HL-60 (cell line): ENCODE data around the gene IZUMO2.

Experiments used
- DNase-seq, 2 experiments: peaks; one replicate each; pipeline ENCODE4 v3.0.0-alpha.2; 2010 to 2020; ENCODE audit warnings: low read depth in 1 of 2, low spot score in 1 of 2
- H3K27ac ChIP-seq: fragments of 250-450 bp; sonication (Bioruptor Pico); replicated peaks from 2 replicates; pipeline ENCODE4 v1.5.1; 2020; ENCODE audit warnings: mild to moderate bottlenecking, moderate library complexity
- H3K27me3 ChIP-seq: fragments of 250-450 bp; sonication (Bioruptor Pico); 2 replicates; pipeline ENCODE4 v1.5.1; 2021; ENCODE audit warnings: mild to moderate bottlenecking, moderate library complexity; ENCODE audit not compliant: insufficient read depth, poor library complexity, severe bottlenecking
- H3K4me3 ChIP-seq: replicated peaks from 2 replicates; pipeline ENCODE4 v1.5.1; 2011; ENCODE audit warnings: mild to moderate bottlenecking, control low read depth, low read length; ENCODE audit not compliant: insufficient read depth
- GABPA ChIP-seq: IDR thresholded peaks from 2 replicates; pipeline ENCODE4 v1.6.1; 2012; ENCODE audit warnings: low read depth
- POLR2AphosphoS5 ChIP-seq: IDR thresholded peaks from 2 replicates; pipeline ENCODE4 v1.6.1; 2012; ENCODE audit warnings: low read depth
- SPI1 ChIP-seq: IDR thresholded peaks from 2 replicates; pipeline ENCODE4 v1.6.1; 2012; ENCODE audit warnings: low read depth, mild to moderate bottlenecking, borderline replicate concordance
- long read RNA-seq: library from polyadenylated mRNA; unstranded; transcript quantifications from one replicate; pipeline ENCODE4 v2.0.0, GENCODE V29; 2020
- TF ChIP-seq, protein P1 (sequence below): IDR thresholded peaks from one replicate; pipeline ENCODE4 v1.5.1; 2011; ENCODE audit warnings: low read length, control low read depth, inconsistent platforms; ENCODE audit not compliant: insufficient read depth
- TF ChIP-seq, protein P2 (sequence below): IDR thresholded peaks from 2 replicates; pipeline ENCODE4 v1.6.1; 2012; ENCODE audit warnings: low read depth; ENCODE audit not compliant: insufficient replicate concordance

IZUMO2 gene
- long read RNA-seq = 0 reads

DNA sequence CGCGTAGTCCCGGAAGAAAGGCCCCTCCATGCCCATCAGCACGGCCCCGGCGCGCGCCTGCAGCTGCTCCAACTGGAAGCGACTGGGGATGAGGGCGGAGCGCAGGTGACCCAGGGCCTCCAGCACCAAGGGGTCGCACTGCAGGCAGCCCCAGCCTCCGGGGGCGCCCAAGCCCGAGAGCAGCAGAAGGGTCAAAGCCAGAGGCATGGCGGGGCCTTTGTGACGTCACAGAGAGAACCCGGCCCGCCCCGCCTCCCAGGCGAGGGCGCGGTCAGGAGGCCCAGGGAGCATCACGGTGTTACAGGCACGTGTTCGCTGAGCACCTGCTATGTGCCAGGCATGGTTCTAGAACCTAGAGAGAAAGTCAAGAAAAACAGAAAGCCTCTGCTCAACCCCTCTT lies at the start of gene IZUMO2:
IZUMO2 (minus strand) TSS at position 294 of the 400 bp plus-strand sequence; CDS start at position 207, 87 bp downstream.
- TF ChIP-seq GABPA (no peak), SPI1 (no peak), POLR2AphosphoS5 (no peak)
- TF ChIP-seq, protein P1, sequence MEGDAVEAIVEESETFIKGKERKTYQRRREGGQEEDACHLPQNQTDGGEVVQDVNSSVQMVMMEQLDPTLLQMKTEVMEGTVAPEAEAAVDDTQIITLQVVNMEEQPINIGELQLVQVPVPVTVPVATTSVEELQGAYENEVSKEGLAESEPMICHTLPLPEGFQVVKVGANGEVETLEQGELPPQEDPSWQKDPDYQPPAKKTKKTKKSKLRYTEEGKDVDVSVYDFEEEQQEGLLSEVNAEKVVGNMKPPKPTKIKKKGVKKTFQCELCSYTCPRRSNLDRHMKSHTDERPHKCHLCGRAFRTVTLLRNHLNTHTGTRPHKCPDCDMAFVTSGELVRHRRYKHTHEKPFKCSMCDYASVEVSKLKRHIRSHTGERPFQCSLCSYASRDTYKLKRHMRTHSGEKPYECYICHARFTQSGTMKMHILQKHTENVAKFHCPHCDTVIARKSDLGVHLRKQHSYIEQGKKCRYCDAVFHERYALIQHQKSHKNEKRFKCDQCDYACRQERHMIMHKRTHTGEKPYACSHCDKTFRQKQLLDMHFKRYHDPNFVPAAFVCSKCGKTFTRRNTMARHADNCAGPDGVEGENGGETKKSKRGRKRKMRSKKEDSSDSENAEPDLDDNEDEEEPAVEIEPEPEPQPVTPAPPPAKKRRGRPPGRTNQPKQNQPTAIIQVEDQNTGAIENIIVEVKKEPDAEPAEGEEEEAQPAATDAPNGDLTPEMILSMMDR = no peak
- TF ChIP-seq, protein P2, sequence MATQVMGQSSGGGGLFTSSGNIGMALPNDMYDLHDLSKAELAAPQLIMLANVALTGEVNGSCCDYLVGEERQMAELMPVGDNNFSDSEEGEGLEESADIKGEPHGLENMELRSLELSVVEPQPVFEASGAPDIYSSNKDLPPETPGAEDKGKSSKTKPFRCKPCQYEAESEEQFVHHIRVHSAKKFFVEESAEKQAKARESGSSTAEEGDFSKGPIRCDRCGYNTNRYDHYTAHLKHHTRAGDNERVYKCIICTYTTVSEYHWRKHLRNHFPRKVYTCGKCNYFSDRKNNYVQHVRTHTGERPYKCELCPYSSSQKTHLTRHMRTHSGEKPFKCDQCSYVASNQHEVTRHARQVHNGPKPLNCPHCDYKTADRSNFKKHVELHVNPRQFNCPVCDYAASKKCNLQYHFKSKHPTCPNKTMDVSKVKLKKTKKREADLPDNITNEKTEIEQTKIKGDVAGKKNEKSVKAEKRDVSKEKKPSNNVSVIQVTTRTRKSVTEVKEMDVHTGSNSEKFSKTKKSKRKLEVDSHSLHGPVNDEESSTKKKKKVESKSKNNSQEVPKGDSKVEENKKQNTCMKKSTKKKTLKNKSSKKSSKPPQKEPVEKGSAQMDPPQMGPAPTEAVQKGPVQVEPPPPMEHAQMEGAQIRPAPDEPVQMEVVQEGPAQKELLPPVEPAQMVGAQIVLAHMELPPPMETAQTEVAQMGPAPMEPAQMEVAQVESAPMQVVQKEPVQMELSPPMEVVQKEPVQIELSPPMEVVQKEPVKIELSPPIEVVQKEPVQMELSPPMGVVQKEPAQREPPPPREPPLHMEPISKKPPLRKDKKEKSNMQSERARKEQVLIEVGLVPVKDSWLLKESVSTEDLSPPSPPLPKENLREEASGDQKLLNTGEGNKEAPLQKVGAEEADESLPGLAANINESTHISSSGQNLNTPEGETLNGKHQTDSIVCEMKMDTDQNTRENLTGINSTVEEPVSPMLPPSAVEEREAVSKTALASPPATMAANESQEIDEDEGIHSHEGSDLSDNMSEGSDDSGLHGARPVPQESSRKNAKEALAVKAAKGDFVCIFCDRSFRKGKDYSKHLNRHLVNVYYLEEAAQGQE = no peak
- no peak for DNase-seq
- H3K27ac ChIP-seq = no peak within 1 kb of the TSS
- no peak within 1 kb of the TSS for H3K4me3 ChIP-seq
- H3K27me3 ChIP-seq = no peaks in the 10 kb centered on the region

DNA sequence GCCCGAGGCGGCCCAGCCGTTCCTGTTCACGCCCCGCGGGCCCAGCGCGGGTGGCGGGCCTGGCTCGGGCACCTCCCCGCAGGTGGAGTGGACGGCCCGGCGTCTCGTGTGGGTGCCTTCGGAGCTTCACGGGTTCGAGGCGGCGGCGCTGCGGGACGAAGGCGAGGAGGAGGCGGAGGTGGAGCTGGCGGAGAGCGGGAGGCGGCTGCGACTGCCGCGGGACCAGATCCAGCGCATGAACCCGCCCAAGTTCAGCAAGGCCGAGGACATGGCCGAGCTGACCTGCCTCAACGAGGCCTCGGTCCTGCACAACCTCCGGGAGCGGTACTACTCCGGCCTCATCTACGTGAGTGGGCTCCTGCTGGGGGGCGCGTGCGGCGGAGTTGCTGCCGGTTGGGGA lies 47.3 kb upstream of the IZUMO2 start:
- no peak overlapping the region for H3K4me3 ChIP-seq
- TF ChIP-seq, protein P1 = no peak
- TF ChIP-seq, protein P2 = no peak
- no peak for TF ChIP-seq GABPA
- no peak for TF ChIP-seq POLR2AphosphoS5
- TF ChIP-seq SPI1 = no peak
- no peak for DNase-seq
- H3K27ac ChIP-seq = no peak overlapping the region
- no peaks in the 10 kb centered on the region for H3K27me3 ChIP-seq

DNA sequence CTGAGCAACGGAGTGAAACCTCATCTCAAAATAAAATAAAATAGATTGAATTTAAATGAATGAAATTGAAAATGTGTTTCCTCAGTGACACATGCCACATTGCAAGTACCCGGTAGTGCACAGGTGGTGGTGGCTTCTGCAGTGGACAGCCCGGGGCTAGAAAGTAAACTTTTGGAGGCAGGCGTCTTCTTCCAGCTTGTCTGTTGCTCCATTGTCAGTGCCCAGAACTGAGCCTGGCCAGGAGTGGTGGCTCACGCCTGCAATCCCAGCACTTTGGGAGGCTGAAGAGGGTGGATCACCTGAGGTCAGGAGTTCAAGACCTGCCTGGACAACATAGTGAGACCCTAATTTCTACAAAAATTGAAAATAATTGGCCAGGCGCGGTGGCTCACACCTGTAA lies 46.0 kb upstream of the IZUMO2 start:
- Histone ChIP-seq H3K4me3 (no peak overlapping the region), H3K27me3 (peaks cover 9% of the 10 kb centered on the region), H3K27ac (no peak overlapping the region)
- no peak for DNase-seq
- no peak for TF ChIP-seq GABPA

DNA sequence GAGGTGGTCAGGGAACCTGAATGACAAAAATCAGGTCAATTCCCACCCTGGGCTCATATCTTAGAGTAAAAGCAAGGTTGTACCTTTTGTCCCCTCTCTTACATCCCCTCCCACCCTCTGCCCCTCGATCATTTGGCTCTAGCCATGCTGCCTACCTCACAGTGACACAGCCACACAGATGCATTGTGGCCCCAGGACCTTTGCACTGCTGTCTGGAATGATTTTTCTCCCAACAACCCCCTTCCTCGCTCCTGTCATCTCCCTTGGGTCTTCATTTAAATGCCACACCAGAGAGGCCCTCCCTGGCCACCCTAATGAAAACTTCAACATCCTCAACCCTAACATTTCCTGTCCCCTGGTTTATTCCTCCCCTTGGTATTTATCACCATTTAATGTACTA lies 44.6 kb upstream of the IZUMO2 start:
- Histone ChIP-seq H3K4me3 (no peak overlapping the region), H3K27me3 (peaks cover 17% of the 10 kb centered on the region), H3K27ac (no peak overlapping the region)
- DNase-seq = no peak
- TF ChIP-seq, protein P1 = no peak
- TF ChIP-seq, protein P2 = no peak
- TF ChIP-seq GABPA (no peak), POLR2AphosphoS5 (no peak), SPI1 (no peak)
